ENCODE results near the gene ZBP1.

ZBP1 gene

DNA sequence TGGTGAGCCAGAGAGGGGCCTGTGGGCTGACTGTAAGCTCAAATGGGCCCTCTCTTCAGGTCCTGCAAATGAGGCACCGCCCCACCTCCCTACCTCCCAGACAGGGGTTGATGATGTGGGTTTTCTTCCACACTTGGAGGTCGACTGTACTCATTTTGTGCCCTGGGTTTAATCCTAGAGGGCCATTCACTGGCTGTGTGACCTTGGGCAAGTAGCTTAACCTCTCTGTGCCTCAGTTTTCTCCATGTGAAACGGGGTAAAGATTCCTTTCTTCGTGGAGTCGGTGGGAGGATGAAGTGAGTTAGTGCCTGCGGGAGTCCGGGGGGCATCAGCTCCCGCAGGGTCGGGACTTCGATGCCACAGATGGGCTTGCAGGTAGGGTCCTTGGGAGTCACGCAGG is 23.9 kb downstream of the ZBP1 start:
- DNase-seq = no peak

DNA sequence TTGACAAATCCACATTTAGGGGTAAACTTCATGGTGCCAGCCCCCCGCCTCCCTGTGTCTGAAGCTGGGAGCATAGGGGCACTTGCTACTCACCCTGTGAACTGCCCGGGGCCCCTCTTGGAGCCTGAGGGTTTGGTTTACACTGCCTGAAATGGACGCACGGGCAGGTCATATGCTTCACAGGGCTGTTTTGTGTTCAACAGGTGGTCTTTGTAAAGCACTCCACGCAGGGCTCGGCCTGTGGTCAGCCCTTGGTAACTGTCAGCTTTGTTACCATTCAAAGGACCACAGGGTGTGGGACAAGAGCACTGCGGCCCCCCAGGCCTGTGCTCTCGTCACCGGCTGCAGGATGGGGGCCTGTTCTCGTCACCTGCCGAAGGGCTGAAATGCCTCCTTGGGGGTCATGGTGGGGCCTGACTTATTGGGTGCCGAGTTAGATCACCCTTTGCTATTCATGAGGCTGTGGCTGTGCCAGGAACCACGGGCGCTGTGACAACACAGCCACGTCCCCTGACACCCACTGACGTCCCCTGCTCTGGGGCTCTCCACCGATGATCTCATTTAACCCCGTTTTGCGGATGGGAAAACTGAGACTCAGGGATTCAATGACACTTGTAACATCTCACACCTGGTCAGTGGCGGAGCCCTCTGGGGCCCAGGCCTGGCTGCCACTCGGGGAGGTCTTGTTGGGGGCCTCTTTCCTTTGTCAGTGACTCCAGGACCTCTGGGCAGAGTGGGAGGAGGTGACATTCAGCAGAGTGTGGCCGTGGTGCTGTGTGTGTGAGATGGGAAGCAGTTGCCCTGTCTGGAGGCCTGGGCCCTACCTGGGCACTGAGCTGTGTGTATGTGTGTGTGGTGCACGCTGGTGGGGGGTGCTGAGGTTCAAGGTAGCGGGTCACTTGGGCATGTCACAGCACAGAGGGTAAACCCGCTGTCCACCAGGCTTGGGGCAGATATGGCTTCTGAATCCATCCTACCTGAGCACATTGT is 24.9 kb downstream of the ZBP1 start:
- DNase-seq = no peak

GRCh38 chr20:57594092-57594951 is 25.9 kb downstream of the ZBP1 start:
- DNase-seq = no peak

GRCh38 chr20:57593134-57593886 is 26.9 kb downstream of the ZBP1 start:
- no peak for DNase-seq

DNA sequence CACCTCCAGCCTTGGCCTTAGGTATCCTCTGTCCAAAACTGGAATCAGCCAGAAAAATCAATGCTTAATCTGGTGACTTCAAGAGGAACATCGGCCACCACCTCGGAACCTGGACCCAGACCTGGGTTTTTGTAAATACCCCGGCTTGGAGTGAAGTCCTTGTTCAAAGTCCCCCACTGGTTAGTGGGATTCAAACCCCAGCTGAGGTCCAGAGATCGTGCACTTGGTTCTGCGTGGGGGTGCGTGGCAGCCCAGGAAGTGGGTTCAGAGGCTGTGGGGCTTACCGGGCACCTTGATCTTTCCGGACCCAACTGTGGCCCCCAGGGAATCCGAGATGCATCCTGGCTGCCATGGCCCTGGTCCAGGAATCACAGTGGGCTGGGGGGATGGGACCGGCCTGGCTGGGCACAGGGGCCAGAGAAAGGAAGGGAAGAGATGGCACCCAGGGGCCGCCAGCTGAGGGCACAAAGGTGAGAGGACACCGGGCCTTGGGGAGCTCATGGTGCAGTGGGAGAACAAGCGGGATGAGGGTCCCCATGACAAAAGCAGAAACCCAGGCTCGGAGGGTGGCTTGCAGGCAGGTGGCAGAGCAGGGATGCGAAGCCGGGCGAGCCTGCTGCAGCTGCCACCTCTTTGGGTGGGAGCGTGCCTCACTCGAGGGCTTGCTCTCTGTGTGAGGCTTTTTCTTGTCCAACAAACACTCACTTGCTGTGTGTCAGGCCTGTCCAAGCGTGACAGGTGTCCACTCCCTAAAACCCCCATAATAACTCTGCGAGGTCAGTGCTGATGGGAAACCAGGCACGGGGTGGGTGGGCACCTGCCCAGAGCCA is 27.7 kb downstream of the ZBP1 start:
- no peak for DNase-seq

GRCh38 chr20:57591289-57592229 is 28.7 kb downstream of the ZBP1 start:
- DNase-seq = no peak

DNA sequence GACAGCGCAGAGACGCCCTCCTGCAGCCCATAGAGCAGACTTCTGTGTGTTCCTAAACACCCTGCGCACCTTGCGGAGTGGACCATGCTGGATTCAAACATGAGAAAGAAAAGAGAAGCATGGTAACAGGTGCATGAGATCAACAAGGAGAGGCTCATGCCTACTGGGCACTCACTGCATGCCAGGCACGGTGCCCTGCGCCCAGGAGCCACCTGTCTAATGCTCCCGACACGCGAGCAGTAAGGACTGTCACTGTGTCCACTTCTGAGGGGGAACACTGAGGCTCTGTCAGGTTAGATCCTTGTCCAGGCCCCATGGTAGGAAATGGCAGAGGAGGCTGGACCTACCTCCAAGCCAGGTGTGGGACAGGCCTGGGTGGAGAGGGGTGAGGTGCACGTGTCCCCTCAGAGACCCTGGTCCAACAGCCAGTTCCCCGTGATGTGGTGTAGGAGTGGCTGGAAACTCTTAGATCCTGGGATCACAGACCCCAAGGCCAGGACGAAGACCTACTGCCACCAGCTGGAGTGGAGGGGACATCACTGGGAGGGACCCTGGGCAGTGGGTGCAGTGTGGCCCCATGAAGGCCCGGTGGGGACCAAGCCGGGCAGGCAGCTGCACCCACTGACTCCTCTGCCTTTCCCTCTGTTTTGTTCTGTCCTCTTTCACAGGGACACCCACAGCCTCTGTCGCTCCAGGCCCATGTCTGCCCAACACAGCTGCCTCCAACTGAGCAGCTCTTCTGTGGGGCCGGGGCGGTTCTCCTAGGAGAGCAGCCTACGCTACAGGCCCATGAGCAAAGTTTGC is 29.5 kb downstream of the ZBP1 start:
- DNase-seq = no peak

- no peak for DNase-seq
Measured at GRCh38 chr20:57589728-57590484, 30.3 kb downstream of the ZBP1 start.

- no peak for DNase-seq
Measured at GRCh38 chr20:57589123-57589727, 31.0 kb downstream of the ZBP1 start.

GRCh38 chr20:57588596-57588995 is 31.6 kb downstream of the ZBP1 start:
- DNase-seq = no peak

- no peak for DNase-seq
Measured at GRCh38 chr20:57587989-57588377, 32.2 kb downstream of the ZBP1 start.

DNA sequence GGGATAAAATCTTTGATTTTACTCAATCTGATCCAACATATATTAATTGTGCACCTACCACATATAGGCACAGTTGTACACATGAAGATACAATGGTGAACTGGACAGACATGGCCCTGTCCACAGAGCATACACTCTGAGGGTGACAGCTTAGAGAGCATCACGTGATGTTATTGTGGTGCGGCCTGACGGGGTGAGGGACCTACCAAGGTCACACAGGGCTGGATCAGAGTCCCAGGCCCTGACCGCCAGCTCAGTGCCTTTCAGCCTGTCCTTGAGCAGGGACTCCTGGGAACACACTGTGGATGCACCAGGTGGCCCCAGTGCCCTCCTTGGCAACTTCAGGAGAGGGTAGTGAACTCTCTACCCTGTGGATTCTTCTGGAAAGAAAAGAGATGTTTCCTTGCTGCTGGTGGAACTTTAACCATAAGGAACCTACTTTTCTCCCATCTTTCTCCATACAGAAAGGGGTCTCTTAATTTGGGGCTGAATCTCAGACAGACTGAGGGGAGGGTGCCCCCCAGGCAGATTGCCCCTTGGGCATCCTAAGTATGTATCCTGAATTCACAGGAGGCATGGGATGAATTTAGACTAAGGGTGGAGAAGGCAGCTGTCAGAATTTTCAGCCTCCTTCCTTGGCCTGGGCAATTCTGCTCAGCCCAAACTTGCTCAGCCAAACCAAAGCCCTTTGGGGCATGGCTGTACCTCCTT is 32.8 kb downstream of the ZBP1 start:
- no peak for DNase-seq

DNA sequence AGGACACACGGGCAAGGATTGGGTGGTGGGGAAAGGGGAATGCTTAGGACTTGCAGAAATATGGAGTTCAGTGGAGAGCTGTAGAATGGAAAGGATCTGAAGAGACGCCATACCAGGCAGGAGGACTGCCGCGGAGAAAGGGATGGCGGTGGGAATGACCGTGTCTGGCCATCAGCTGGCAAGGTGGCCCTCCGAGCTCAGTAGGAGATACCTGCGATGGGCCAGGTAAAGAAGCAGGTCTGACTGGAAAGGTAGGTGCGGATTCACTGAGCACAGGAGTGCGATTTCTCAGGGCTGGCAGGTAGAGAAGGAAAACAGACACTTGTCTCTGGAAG is 33.3 kb downstream of the ZBP1 start:
- no peak for DNase-seq

DNA sequence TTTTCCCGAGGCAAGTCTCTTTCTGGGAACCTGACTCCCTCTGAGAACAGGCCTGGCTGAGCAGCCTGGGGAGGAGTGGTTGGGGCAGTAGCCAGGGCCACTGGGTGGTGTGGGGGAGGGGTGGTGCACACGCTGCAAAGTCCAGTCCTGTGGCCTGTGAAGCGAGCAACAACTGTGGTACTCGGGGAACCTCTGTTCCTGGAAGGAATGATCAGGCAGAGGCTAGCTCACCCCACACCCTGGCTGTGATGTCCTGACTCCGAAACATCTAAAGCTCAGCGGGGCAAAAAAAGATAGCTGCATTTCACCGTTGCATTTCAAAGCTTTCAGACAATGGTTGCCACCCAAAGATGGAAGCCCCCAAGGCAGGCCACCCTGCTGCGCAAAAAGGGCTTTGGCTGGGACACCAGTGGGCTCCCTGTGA is 33.8 kb downstream of the ZBP1 start:
- no peak for DNase-seq

- DNase-seq = no peak
Measured at GRCh38 chr20:57585466-57586213, 34.6 kb downstream of the ZBP1 start.

DNA sequence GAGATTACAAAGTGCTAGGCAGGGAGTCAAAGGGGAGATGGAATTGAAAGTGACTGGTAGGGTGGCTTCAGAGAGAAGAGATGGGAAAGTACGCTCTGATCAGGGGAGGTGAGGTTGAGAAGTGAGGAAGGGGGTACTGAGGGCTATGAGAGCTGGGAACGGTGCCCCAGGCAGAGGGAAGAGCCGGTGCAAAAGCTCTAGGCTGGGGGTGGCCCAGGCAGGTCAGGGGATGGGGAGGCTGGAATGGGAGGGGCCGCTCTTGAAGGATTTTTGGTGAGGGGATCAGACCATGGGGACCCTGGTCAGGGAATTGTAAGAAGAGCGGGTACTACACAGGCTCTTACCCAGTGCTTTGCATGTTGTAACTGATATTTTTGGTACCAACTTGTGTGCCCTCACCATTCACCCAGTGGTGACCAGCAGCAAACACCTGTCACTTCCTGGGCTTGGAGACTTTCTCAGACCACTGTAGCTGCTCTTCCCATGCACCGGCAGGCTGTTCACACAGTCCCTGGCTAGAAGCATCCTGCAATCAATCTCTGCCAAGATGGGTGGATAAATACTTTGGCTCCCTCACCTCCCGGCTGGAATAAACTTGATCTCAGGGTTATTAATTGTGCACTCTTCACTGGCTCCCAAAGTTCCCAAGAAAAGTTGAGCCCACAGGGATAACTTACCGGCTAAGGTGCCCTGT is 35.3 kb downstream of the ZBP1 start:
- no peak for DNase-seq

Data from left hindlimb (tissue), 1 donor.